GM18498 (cell line): ENCODE data around the gene TAF11L3.
"Not testable (repeated sequence)": the region's sequence is repeated elsewhere in the genome, so short reads cannot be mapped to it uniquely, and the experiment has no call there.

Experiments
- ATAC-seq: cut with Tn5 transposase; IDR thresholded peaks from one replicate; pipeline ENCODE4 v1.9.1; 2021; ENCODE audit warnings: mild to moderate bottlenecking, moderate library complexity; ENCODE audit not compliant: unreplicated experiment

Gene TAF11L3

DNA sequence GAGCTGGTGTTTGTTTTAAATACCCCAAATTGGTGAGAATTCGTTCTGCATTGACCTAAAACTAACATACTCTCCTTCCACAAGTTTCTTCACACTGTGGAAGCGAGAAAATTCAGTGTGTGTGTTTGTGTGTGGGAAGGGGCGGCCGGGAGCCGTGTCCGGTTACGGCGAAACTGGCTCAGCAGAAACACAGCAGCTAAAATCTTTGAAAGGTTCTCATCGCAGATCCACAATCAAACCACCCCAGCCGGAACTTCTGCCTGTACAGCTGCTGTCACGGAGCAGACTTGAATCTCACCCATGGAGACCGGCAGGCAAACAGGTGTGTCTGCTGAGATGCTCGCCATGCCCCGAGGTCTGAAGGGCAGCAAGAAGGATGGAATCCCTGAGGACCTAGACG lies at the start of gene TAF11L3:
Gene TAF11L3 (plus strand): TSS at position 301 of the 400 bp plus-strand sequence.
- not testable (repeated sequence) for ATAC-seq

DNA sequence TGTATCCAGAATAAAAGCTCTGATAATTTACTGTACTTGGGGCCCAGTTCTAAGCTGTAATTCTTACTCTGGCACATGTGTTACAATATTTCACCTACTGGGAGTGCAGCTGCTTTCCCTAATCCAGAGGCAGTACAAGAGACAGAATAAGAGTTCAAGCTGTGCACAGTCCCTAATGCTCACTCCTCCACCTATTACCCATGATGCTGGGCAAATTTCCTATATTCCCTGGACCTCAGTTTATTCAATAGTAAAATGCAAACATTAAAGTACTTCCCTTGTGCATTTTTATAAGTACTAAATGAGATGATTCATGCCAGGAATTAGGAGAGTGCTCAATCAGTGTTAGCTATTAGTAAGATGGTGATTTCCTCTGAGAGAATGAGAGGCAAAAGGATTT lies 48.1 kb upstream of the TAF11L3 start:
- no peak for ATAC-seq

DNA sequence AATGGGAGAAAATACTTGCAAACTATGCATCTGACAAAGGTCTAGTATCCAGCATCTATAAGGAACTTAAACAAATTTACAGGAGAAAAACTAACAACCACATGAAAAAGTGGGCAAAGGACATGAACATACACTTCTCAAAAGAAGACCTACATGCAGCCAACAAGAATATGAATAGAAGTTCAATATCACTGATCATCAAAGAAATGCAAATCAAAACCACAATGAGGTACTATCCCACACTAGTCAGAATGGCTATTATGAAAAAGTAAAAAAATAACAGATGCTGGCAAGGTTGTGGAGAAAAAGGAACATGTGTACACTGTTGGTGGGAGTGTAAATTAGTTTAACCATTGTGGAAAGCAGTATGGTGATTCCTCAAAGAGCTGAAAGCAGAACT lies 43.1 kb upstream of the TAF11L3 start:
- ATAC-seq: not testable (repeated sequence)

DNA sequence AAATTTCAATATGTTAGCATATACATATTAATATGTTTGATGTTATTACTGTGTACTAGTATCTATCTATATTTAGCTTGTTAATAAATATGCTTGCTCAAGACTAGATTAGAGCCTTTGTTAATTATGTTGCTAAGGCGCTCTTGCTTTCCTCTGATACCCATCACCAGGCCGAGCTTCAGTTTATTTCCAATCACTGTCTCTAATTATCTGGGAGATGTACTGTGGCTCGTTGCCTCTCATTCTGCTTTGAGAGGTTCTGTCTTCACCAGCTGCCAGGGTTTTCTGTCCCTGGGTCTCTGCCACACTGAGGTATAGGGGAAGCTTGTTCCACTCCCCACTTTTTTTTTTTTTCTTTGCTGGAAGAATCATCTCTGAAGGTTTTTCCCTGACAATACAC lies 41.1 kb upstream of the TAF11L3 start:
- ATAC-seq: no peak

DNA sequence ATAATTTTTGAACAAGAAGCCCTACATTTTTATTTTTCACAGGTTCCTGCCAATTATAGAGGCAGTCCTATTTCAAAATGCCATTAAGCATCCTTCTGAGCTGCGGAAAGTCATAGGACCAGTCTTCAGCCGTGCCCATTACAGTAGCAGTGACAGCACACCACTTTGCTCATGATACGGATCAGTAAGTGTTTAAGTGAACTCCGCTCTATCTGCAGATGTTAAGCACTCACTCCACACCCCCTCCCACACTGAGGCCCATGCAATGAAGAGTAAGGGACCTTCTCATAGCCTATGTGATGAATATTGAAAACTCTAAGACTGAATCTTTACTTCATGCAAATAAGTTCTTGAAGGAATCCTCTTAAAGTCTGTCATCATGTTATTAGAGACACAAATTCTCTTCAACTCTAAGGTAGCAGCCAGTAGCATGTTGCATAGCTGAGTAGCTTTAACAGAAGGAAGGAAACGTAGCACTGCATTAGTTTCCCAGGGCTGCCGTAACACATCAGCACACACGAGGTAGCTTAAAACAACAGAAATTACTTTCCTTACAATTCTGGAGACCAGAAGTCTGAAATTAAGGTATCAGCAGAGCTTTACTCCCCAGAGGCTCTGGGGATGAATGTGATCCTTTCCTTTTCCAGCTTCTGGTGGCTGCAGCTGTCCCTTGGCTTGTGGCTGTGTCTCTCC lies 40.4 kb upstream of the TAF11L3 start:
- no peak for ATAC-seq

DNA sequence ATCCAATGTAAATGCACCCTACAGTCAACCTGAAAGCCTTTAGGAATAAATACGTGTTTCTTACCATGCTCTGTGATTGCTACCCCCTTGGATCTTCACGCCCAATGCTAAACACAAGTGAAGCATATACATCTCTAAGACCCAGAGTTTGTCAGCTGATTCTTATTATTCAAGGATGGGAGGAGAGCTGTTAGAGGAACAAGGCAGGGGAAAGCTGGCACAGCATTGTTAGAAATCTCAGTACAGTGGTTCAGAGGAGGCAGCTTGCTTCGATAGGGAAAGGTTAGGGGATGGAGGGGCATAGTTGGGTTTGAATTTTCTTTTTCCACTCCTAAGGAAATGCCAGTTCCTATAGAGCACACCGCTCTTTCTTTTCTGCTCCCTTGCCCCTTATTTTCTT lies 36.8 kb upstream of the TAF11L3 start:
- ATAC-seq: no peak

DNA sequence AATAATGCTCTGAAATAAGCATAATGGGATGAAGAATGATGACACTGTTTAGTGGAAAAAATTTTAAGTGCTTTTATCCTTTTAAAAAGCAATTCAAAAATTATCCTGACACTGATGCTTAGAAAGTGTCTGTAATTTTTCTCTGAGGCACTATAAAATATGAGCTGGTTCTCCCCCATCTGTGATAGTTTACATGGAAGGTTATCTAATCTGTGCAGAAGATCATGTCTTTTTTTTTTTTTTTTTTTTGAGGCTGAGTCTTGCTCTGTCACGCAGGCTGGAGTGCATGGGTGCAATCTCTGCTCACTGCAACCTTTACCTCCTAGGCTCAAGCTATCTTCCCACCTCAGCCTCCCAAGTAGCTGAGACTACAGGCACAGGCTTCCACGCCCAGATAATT lies 35.4 kb upstream of the TAF11L3 start:
- ATAC-seq: no peak

DNA sequence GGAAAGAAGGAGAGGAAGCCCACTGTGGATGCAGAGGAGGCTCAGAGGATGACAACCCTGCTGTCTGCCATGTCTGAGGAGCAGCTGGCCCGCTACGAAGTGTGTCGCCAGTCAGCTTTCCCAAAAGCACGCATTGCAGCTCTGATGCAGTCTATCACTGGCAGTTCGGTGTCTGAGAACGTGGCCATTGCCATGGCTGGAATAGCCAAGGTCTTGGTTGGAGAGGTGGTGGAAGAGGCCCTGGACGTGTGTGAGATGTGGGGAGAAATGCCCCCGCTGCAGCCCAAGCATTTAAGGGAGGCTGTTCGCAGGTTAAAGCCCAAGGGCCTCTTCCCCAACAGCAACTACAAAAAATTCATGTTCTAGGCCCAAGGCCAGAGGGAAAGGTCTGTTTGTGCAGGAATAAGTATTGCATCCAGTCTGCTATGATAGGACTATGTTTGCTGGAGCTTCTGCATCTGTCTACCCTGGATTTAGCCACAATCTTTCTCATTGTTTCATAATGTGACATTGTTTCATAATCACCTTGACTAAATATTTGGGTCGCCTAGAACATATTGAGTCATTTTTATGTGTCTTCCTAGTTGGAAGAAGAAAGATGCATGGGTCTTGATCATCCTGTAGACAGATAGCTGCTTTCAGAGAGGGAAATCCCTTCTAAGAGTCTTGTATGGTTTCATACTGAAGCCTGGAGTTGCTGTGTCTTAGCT lies 31.5 kb upstream of the TAF11L3 start:
- ATAC-seq: not testable (repeated sequence)

DNA sequence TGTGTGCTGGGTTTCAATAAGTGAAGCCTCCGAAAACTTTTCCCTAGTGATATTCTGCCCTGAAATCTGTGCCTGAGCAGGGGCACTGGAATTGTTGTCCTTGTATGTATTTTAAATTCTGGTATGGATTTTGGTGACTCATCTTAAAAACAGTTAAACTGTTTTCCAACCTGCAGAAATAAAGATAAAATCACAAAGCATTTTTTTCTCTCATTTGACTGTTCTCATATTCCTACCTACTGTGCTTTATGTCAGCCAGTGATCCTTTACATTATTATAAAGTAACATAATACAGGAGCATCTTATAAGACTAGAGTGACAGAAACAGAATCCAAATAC lies 31.0 kb upstream of the TAF11L3 start:
- ATAC-seq: no peak

DNA sequence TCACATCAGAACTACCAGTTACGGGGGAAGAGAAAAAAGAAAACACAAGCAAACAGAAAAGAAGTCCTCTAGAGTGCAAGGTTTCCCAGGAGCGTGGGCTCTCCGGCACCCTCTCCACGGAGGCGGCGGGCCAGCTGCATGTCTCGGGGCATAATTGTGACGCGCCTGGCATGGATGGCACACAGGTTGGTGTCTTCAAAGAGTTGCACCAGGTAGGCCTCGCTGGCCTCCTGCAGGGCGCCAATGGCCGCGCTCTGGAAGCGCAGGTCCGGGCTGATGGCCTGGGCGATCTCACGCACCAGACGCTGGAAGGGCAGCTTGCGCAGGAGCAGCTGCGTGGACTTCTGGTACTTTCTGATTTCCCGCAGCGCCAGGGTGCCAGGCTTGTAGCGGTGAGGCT lies 26.9 kb upstream of the TAF11L3 start:
- ATAC-seq: not testable (repeated sequence)

DNA sequence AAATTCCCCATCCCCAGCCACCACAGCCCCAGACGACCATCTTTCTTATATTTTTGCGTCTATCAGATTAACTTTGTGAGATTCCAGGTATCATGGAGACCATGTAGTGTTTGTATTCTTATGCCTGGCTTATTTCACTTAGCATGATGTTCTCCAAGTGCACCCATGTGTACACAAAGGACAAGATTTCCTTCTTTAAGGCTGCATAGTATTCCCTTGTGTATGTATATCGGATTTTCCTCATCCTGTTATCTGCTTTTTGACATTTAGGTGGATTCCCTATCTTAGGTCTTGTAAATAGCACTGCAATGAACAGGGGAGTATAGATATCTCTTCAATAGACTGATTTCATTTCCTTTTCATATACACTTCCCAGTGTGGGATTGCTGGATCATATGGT lies 25.4 kb upstream of the TAF11L3 start:
- no peak for ATAC-seq

DNA sequence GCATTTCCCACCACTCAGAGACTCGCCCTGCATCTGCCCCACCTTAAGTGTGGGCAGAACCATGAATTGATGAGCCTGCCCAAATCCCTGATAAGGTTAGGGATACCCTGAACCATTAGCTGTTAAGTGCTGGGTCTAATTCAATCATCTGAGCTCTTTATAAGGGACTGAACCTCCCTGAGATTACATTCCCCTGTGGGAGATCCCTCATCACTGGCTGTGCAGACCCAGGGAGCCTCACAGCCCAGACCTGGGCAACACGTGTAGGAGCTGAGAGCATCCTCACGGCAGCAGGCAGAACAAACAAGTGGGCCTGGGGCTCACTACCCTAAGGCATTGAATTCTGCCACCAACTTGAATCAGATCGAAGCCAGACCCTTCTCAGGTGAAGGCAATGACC lies 20.7 kb upstream of the TAF11L3 start:
- ATAC-seq: no peak

DNA sequence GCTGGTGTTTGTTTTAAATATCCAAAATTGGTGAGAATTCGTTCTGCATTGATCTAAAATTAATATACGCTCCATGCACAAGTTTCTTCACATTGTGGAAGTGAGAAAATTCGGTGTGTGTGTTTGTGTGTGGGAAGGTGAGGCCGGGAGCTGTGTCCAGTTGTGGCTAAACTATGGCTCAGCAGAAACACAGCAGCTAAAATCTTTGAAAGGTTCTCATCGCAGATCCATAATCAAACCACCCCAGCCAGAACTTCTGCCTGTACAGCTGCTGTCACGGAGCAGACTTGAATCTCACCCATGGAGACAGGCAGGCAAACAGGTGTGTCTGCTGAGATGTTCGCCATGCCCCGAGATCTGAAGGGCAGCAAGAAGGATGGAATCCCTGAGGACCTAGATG lies 20.2 kb upstream of the TAF11L3 start, which contains the start of gene TAF11L2:
Gene TAF11L2 (plus strand): TSS at position 301 of the 400 bp plus-strand sequence.
- not testable (repeated sequence) for ATAC-seq

DNA sequence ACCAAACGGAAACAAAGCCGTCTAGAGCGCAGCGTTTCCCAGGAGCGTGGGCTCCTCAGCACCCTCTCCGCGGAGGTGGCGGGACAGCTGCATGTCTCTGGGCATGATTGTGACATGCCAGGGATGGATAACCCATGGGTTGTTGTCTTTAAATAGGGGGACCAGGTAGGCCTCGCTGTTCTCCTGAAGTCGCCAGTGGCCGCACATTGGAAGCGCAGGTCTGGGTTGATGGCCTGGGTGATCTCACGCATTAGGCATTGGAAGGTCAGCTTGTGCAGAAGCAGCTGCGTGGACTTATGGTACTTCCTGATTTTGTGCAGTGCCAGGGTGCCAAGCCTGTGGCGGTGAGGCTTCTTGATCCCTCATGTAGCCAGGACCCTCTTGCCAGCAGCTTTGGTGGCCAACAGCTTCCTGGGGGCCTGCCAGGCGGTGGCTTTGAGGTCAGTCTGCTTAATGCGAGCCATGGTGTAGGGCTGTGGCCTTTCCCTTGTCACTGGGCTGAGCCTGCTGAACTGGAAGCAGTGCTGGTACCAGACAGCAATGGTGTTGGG lies 6.3 kb upstream of the TAF11L3 start:
- no peak for ATAC-seq

DNA sequence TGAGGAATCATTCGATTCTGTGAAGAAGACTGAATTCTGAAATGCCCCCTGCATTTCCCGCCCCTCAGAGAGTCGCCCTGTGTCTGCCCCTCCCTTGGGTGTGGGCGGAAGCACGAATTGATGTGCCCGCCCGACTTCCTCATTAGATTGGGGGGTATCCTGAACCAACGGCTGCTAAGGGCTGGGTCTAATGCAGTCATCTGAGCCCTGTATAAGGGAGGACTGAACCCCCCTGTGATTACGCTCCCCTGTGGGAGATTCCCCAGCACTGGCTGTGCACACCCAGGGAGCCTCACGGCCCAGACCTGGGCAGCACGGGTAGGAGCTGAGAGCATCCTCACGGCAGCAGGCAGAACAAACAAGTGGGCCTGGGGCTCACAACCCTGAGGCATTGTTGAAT lies 641 bp upstream of the TAF11L3 start:
- ATAC-seq: not testable (repeated sequence)

DNA sequence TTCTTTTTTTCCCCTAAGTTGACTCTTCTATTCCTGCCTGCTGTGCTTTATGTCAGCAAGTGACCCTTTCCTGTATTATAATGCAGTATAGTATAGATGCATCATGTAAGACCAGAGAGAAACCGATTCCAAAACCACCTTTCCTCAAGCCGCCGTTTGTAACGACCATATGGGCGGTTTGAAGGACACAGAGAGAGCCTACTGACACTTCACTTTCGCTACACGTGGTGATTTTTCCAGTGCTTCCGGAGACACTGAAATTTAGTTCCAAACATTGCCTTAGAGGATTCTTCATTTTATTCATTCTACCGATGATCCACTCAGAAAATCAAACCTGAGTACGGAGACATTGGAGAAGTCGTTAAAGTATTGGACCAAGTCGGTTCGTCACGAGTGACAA lies 1.3 kb downstream of the TAF11L3 start:
- ATAC-seq: not testable (repeated sequence)

DNA sequence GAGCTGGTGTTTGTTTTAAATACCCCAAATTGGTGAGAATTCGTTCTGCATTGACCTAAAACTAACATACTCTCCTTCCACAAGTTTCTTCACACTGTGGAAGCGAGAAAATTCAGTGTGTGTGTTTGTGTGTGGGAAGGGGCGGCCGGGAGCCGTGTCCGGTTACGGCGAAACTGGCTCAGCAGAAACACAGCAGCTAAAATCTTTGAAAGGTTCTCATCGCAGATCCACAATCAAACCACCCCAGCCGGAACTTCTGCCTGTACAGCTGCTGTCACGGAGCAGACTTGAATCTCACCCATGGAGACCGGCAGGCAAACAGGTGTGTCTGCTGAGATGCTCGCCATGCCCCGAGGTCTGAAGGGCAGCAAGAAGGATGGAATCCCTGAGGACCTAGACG lies 3.3 kb downstream of the TAF11L3 start, which contains the start of gene TAF11L4:
Gene TAF11L4 (plus strand): TSS at position 301 of the 400 bp plus-strand sequence.
- not testable (repeated sequence) for ATAC-seq

DNA sequence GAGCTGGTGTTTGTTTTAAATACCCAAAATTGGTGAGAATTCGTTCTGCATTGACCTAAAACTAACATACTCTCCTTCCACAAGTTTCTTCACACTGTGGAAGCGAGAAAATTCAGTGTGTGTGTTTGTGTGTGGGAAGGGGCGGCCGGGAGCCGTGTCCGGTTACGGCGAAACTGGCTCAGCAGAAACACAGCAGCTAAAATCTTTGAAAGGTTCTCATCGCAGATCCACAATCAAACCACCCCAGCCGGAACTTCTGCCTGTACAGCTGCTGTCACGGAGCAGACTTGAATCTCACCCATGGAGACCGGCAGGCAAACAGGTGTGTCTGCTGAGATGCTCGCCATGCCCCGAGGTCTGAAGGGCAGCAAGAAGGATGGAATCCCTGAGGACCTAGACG lies 6.8 kb downstream of the TAF11L3 start, which contains the start of gene TAF11L5:
Gene TAF11L5 (plus strand): TSS at position 301 of the 400 bp plus-strand sequence.
- ATAC-seq: not testable (repeated sequence)

DNA sequence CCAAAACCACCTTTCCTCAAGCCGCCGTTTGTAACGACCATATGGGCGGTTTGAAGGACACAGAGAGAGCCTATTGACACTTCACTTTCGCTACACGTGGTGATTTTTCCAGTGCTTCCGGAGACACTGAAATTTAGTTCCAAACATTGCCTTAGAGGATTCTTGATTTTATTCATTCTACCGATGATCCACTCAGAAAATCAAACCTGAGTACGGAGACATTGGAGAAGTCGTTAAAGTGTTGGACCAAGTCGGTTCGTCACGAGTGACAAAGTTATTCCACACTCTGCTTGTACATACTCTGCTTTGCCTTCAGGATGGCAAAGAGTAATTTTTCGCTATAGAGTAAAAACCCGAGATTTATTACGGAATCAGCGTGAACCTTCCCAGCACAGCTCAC lies 8.3 kb downstream of the TAF11L3 start:
- not testable (repeated sequence) for ATAC-seq

DNA sequence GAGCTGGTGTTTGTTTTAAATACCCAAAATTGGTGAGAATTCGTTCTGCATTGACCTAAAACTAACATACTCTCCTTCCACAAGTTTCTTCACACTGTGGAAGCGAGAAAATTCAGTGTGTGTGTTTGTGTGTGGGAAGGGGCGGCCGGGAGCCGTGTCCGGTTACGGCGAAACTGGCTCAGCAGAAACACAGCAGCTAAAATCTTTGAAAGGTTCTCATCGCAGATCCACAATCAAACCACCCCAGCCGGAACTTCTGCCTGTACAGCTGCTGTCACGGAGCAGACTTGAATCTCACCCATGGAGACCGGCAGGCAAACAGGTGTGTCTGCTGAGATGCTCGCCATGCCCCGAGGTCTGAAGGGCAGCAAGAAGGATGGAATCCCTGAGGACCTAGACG lies 10.2 kb downstream of the TAF11L3 start, which contains the start of gene TAF11L6:
Gene TAF11L6 (plus strand): TSS at position 301 of the 400 bp plus-strand sequence.
- ATAC-seq: not testable (repeated sequence)
